ENCODE data around the gene CCL20. TPM values are rescaled to one million over a fixed set of nuclear protein-coding genes. Genes with fewer than 3 reads are reported as not detected.

CCL20 gene
- total RNA-seq, 4 donors from 2014 or later: 3.1 TPM; not detected in 3

DNA sequence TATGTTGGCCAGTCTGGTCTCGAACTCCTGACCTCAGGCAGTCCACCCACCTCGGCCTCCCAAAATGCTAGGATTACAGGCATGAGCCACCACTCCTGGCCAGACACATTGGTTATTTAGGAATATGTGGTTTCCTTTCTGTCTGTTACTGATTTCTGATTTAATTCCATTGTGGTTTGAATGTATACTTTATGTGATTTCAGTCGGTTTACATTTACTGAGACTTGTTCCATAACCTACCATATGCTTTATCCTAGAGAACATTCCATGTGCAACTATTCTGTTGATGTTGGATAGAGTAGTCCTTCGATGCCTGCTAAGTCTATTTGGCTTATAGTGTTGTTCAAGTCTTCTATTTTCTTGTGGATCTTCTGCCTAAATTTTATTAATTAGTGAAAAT, 1.6 kb upstream of the CCL20 start:
- H3K36me3 ChIP-seq: no peaks in the 10 kb centered on the region
- no peak overlapping the region for H3K27ac ChIP-seq
- no peaks in the 10 kb centered on the region for H3K4me1 ChIP-seq
- H3K27me3 ChIP-seq: peaks cover 14% of the 10 kb centered on the region
- no peak for ATAC-seq
- TF ChIP-seq EP300 (IDR thresholded peaks at IDR 0.05) (no peak), POLR2A (IDR thresholded peaks at IDR 0.05) (no peak), POLR2AphosphoS5 (IDR thresholded peaks at IDR 0.05) (no peak)
- TF ChIP-seq, protein P1, sequence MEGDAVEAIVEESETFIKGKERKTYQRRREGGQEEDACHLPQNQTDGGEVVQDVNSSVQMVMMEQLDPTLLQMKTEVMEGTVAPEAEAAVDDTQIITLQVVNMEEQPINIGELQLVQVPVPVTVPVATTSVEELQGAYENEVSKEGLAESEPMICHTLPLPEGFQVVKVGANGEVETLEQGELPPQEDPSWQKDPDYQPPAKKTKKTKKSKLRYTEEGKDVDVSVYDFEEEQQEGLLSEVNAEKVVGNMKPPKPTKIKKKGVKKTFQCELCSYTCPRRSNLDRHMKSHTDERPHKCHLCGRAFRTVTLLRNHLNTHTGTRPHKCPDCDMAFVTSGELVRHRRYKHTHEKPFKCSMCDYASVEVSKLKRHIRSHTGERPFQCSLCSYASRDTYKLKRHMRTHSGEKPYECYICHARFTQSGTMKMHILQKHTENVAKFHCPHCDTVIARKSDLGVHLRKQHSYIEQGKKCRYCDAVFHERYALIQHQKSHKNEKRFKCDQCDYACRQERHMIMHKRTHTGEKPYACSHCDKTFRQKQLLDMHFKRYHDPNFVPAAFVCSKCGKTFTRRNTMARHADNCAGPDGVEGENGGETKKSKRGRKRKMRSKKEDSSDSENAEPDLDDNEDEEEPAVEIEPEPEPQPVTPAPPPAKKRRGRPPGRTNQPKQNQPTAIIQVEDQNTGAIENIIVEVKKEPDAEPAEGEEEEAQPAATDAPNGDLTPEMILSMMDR (IDR thresholded peaks at IDR 0.05): no peak
- no peak overlapping the region for H3K4me3 ChIP-seq
- WGBS, 2 donors (ENCODE audit: low coverage in 1 of 2): 69 to 86% methylated on average over 2 to 4 of the region's 4 CpGs
- no peaks in the 10 kb centered on the region for H3K9me3 ChIP-seq

DNA sequence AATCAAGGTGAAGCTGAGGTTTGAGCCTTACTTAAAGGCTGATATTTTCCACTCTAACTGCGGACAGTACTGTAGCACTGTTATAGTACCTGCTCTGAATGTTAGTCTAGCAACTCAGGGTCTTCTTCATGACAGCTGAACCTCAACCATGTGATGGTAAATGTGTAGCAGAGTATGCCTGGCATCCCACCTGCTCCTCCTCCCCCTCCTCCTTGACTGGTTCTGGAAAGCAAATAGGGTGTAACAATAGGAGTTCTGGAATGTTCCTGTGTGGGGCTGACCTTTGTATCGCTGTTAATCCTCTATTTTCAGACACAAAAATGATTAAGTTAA, 447 bp upstream of the CCL20 start:
- no peak for ATAC-seq
- TF ChIP-seq EP300 (IDR thresholded peaks at IDR 0.05) (no peak), POLR2A (IDR thresholded peaks at IDR 0.05) (no peak), POLR2AphosphoS5 (IDR thresholded peaks at IDR 0.05) (no peak)
- TF ChIP-seq, protein P1 (IDR thresholded peaks at IDR 0.05): no peak
- Histone ChIP-seq H3K27ac (no peak overlapping the region), H3K9me3 (no peaks in the 10 kb centered on the region), H3K36me3 (no peaks in the 10 kb centered on the region), H3K27me3 (peaks cover 14% of the 10 kb centered on the region), H3K4me3 (no peak overlapping the region), H3K4me1 (peaks cover 0 to 5% (median 0%) of the 10 kb centered on the region in 3 donors)
- WGBS, 2 donors (ENCODE audit: low coverage in 1 of 2): 67 to 72% methylated on average over 2 of the region's 2 CpGs

DNA sequence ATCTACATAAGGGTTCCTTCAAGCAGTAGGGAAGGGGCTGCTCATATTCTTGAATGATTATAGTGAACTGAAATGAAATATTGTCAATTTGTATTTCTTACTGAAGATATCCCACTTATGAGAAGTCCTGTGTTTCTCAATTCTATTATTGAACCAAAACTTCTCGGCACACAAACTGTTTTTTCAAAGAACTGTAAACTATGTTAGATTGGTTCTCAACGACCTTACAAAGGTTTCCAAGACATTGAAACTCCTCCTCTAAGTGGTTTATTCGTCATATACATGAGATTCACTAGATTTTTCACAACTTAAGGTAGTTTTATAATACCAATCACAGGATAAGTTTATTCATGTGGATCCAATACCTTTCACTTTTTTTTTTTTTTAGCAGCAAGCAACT, 1.4 kb downstream of the CCL20 start:
- WGBS, 2 donors (ENCODE audit: low coverage in 1 of 2): 52 to 56% methylated on average over 3 of the region's 3 CpGs
- no peaks in the 10 kb centered on the region for H3K9me3 ChIP-seq
- H3K27ac ChIP-seq: no peak overlapping the region
- no peak for ATAC-seq
- no peaks in the 10 kb centered on the region for H3K36me3 ChIP-seq
- H3K4me3 ChIP-seq: no peak overlapping the region
- no peak for TF ChIP-seq POLR2A (IDR thresholded peaks at IDR 0.05)
- TF ChIP-seq EP300 (IDR thresholded peaks at IDR 0.05): no peak
- TF ChIP-seq, protein P1 (IDR thresholded peaks at IDR 0.05): no peak
- TF ChIP-seq POLR2AphosphoS5 (IDR thresholded peaks at IDR 0.05): no peak
- H3K4me1 ChIP-seq: peaks cover 0 to 8% (median 0%) of the 10 kb centered on the region in 3 donors
- peaks cover 14% of the 10 kb centered on the region for H3K27me3 ChIP-seq

DNA sequence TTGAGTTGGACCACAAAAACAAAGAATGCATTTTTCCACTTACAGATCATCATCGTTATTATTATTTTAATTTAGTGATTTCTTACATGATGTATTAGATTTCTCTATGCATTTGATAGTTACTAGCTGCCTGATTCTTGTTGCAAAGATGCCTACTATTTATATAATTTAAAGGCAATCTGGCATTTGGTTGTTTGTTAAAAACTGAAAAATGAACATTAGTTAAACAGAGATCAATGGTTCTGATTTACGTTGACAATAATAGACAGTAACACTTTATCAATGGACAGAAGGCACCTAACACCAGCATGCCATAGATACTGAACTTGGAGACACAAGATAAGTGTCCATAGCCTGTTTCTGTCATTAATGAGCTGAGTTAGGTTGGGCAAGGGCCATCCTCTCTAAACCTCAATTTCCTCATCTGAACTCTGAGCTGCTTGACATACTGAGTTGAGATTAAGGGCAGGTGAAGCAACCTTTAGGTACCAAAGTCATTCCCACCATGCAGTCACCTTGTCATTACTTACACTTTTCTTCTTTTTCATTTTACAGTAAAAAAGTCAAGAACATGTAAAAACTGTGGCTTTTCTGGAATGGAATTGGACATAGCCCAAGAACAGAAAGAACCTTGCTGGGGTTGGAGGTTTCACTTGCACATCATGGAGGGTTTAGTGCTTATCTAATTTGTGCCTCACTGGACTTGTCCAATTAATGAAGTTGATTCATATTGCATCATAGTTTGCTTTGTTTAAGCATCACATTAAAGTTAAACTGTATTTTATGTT, 3.1 kb downstream of the CCL20 start:
- 84 to 97% methylated on average over 2 of the region's 2 CpGs for WGBS, 2 donors (ENCODE audit: low coverage in 1 of 2)
- Histone ChIP-seq H3K4me3 (no peak overlapping the region), H3K4me1 (peaks cover 0 to 8% (median 0%) of the 10 kb centered on the region in 3 donors), H3K27me3 (peaks cover 14% of the 10 kb centered on the region), H3K27ac (no peak overlapping the region), H3K36me3 (no peaks in the 10 kb centered on the region), H3K9me3 (no peaks in the 10 kb centered on the region)
- ATAC-seq: no peak
- TF ChIP-seq, protein P1 (IDR thresholded peaks at IDR 0.05): no peak
- TF ChIP-seq POLR2AphosphoS5 (IDR thresholded peaks at IDR 0.05): no peak

DNA sequence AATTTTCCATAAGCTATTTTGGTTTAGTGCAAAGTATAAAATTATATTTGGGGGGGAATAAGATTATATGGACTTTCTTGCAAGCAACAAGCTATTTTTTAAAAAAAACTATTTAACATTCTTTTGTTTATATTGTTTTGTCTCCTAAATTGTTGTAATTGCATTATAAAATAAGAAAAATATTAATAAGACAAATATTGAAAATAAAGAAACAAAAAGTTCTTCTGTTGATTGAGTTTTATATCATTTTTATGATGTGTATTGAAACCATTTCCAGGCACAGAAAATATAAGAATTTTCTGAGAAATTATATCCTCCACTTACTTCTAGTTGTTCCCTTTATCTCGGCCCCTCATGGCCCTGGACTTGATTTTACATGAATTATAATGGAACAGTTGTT, 3.7 kb downstream of the CCL20 start:
- peaks cover 0 to 8% (median 0%) of the 10 kb centered on the region in 3 donors for H3K4me1 ChIP-seq
- TF ChIP-seq POLR2A (IDR thresholded peaks at IDR 0.05) (no peak), EP300 (IDR thresholded peaks at IDR 0.05) (no peak), POLR2AphosphoS5 (IDR thresholded peaks at IDR 0.05) (no peak)
- TF ChIP-seq, protein P1 (IDR thresholded peaks at IDR 0.05): no peak
- no peak for ATAC-seq
- H3K27me3 ChIP-seq: peaks cover 12% of the 10 kb centered on the region
- no peaks in the 10 kb centered on the region for H3K9me3 ChIP-seq
- H3K36me3 ChIP-seq: no peaks in the 10 kb centered on the region
- peak overlapping the region in 1 of 4 donors; percentile 59 for H3K27ac ChIP-seq
- H3K4me3 ChIP-seq: no peak overlapping the region
- WGBS, 2 donors (ENCODE audit: low coverage in 1 of 2): 71 to 78% methylated on average over 1 of the region's 1 CpG
